Measurements from ENCODE around the gene COG8. TPM values are rescaled to one million over a fixed set of nuclear protein-coding genes. Genes with fewer than 3 reads are reported as not detected.

COG8 gene
- total RNA-seq, 4 donors from 2014 or later, result 27.9 to 40.1 (median 37.5) TPM

GRCh38 chr16:69311533-69312387 is 27.6 kb downstream of the COG8 start:
- TF ChIP-seq CTCF (IDR thresholded peaks at IDR 0.05; ENCODE audit: low read depth), result no peak

- no peak for TF ChIP-seq CTCF (IDR thresholded peaks at IDR 0.05; ENCODE audit: low read depth)
Measured at GRCh38 chr16:69310653-69311532, 28.5 kb downstream of the COG8 start, which contains the start of gene VPS4A. TSS of gene VPS4A (plus strand) at chr16:69311350. CDS start at chr16:69311512, 162 bp downstream.

GRCh38 chr16:69309316-69309715 is 30.0 kb downstream of the COG8 start:
- no peak for TF ChIP-seq CTCF (IDR thresholded peaks at IDR 0.05; ENCODE audit: low read depth)

GRCh38 chr16:69307856-69308255 is 31.5 kb downstream of the COG8 start:
- no peak for TF ChIP-seq CTCF (IDR thresholded peaks at IDR 0.05; ENCODE audit: low read depth)

- TF ChIP-seq CTCF (IDR thresholded peaks at IDR 0.05; ENCODE audit: low read depth), result no peak
Measured at GRCh38 chr16:69307091-69307490, 32.3 kb downstream of the COG8 start.

GRCh38 chr16:69306031-69306430 is 33.3 kb downstream of the COG8 start:
- no peak for TF ChIP-seq CTCF (IDR thresholded peaks at IDR 0.05; ENCODE audit: low read depth)

GRCh38 chr16:69302301-69302700 is 37.1 kb downstream of the COG8 start:
- TF ChIP-seq CTCF (IDR thresholded peaks at IDR 0.05; ENCODE audit: low read depth), result no peak

Data from subcutaneous adipose tissue (tissue), 4 donors.